KMS-11 (cell line): ENCODE results near the gene LARGE1.

Experiments used
- H2AFZ ChIP-seq: fragments of 200-600 bp; sonication (generic); 2 replicates; pipeline ENCODE4 v1.6.1; 2016; ENCODE audit warnings: antibody characterized with exemption, mixed run types, low read depth
- H3K27ac ChIP-seq: fragments of 200-600 bp; sonication (generic); 2 replicates; pipeline ENCODE4 v1.6.1; 2016; ENCODE audit warnings: mild to moderate bottlenecking, mixed run types
- H3K27me3 ChIP-seq: fragments of 200-600 bp; sonication (generic); 2 replicates; pipeline ENCODE4 v1.6.1; 2017; ENCODE audit warnings: mild to moderate bottlenecking, low read depth, mixed run types, moderate library complexity; ENCODE audit not compliant: insufficient read depth
- H3K36me3 ChIP-seq: fragments of 200-600 bp; sonication (generic); 2 replicates; pipeline ENCODE4 v1.6.1; 2017; ENCODE audit warnings: mild to moderate bottlenecking, mixed run types; ENCODE audit not compliant: insufficient read depth
- H3K4me1 ChIP-seq: fragments of 200-600 bp; sonication (generic); 2 replicates; pipeline ENCODE4 v1.6.1; 2016; ENCODE audit warnings: mild to moderate bottlenecking, low read depth, mixed run types; ENCODE audit not compliant: poor library complexity, severe bottlenecking
- H3K4me2 ChIP-seq: fragments of 200-600 bp; sonication (generic); 2 replicates; pipeline ENCODE4 v1.7.0; 2016; ENCODE audit warnings: mild to moderate bottlenecking, mixed run types
- H3K4me3 ChIP-seq: fragments of 200-600 bp; sonication (generic); IDR thresholded peaks from 2 replicates; pipeline ENCODE4 v1.6.1; 2017; ENCODE audit warnings: low read depth, low read length, mixed read lengths; ENCODE audit not compliant: insufficient read depth
- H3K79me2 ChIP-seq: fragments of 200-600 bp; sonication (generic); 2 replicates; pipeline ENCODE4 v1.6.1; 2016; ENCODE audit warnings: low read depth, mixed run types; ENCODE audit not compliant: insufficient read depth
- H3K9ac ChIP-seq: fragments of 200-600 bp; sonication (generic); 2 replicates; pipeline ENCODE4 v1.6.1; 2016; ENCODE audit warnings: mild to moderate bottlenecking, mixed run types
- H4K20me1 ChIP-seq: fragments of 200-600 bp; sonication (generic); 2 replicates; pipeline ENCODE4 v1.6.1; 2016; ENCODE audit warnings: mild to moderate bottlenecking, mixed run types; ENCODE audit not compliant: insufficient read depth
- CTCF ChIP-seq: fragments of 200-600 bp; sonication (generic); conservative IDR thresholded peaks from 2 replicates; pipeline ENCODE4 v1.6.1; 2017; ENCODE audit warnings: low read depth, mild to moderate bottlenecking, antibody characterized with exemption, low read length, moderate library complexity, mixed read lengths

Gene LARGE1

GRCh38 chr22:33908171-33909074, 11.9 kb downstream of the LARGE1 start:
- TF ChIP-seq CTCF, result no peak
- Histone ChIP-seq H3K27ac (no peak overlapping the region), H2AFZ (no peak overlapping the region), H3K36me3 (no peaks in the 10 kb centered on the region), H3K4me2 (no peak overlapping the region), H3K79me2 (no peaks in the 10 kb centered on the region), H4K20me1 (no peaks in the 10 kb centered on the region), H3K4me3 (no peak overlapping the region), H3K4me1 (no peaks in the 10 kb centered on the region), H3K9ac (no peak overlapping the region), H3K27me3 (no peaks in the 10 kb centered on the region)

GRCh38 chr22:33906954-33907353, 13.3 kb downstream of the LARGE1 start:
- H3K4me1 ChIP-seq, result no peaks in the 10 kb centered on the region
- H3K9ac ChIP-seq, result no peak overlapping the region
- TF ChIP-seq CTCF, result no peak
- H2AFZ ChIP-seq, result no peak overlapping the region
- H3K27me3 ChIP-seq, result no peaks in the 10 kb centered on the region
- H4K20me1 ChIP-seq, result no peaks in the 10 kb centered on the region
- no peak overlapping the region for H3K4me3 ChIP-seq
- no peaks in the 10 kb centered on the region for H3K79me2 ChIP-seq
- H3K36me3 ChIP-seq, result no peaks in the 10 kb centered on the region
- H3K4me2 ChIP-seq, result no peak overlapping the region
- H3K27ac ChIP-seq, result no peak overlapping the region

- H3K9ac ChIP-seq, result no peak overlapping the region
- H4K20me1 ChIP-seq, result no peaks in the 10 kb centered on the region
- no peak overlapping the region for H3K27ac ChIP-seq
- no peaks in the 10 kb centered on the region for H3K4me1 ChIP-seq
- no peak for TF ChIP-seq CTCF
- H3K27me3 ChIP-seq, result no peaks in the 10 kb centered on the region
- no peaks in the 10 kb centered on the region for H3K36me3 ChIP-seq
- H3K4me3 ChIP-seq, result no peak overlapping the region
- no peak overlapping the region for H2AFZ ChIP-seq
- H3K79me2 ChIP-seq, result no peaks in the 10 kb centered on the region
- no peak overlapping the region for H3K4me2 ChIP-seq
These were observed 13.8 kb downstream of the LARGE1 start for GRCh38 chr22:33906475-33906874.

- Histone ChIP-seq H3K4me1 (no peaks in the 10 kb centered on the region), H3K4me2 (no peak overlapping the region), H3K27me3 (no peaks in the 10 kb centered on the region), H4K20me1 (no peaks in the 10 kb centered on the region), H3K36me3 (no peaks in the 10 kb centered on the region), H3K27ac (no peak overlapping the region), H3K79me2 (no peaks in the 10 kb centered on the region), H3K9ac (no peak overlapping the region), H2AFZ (no peak overlapping the region), H3K4me3 (no peak overlapping the region)
- no peak for TF ChIP-seq CTCF
These were observed 17.3 kb downstream of the LARGE1 start for GRCh38 chr22:33903012-33903411.
